Upper lobe of left lung (tissue), 4 donors: ENCODE measurements around the gene ABCC4.

Experiments used
- EP300 ChIP-seq, 4 donors: sonication (generic); formaldehyde crosslinking; IDR thresholded peaks; one replicate each; pipeline ENCODE4 v1.5.1; 2017; ENCODE audit warnings: antibody characterized with exemption in 4 of 4, control low read depth in 2 of 4
- POLR2A ChIP-seq, 4 donors: fragments of 450-650 bp; IDR thresholded peaks; one replicate each; pipeline ENCODE4 v1.5.1; 2016 to 2017; ENCODE audit warnings: antibody characterized with exemption in 4 of 4, mild to moderate bottlenecking in 2 of 4
- POLR2AphosphoS5 ChIP-seq, 2 donors: sonication (generic); formaldehyde crosslinking; IDR thresholded peaks; one replicate each; pipeline ENCODE4 v1.5.1; 2017; ENCODE audit warnings: antibody characterized with exemption in 2 of 2
- TF ChIP-seq, protein P1 (sequence below), 6 experiments: fragments of 450-650 bp in 4 of 6; fragments of 200-600 bp in 2 of 6; sonication (generic) in 2 of 6; IDR thresholded peaks; one replicate each; pipeline ENCODE4 v1.5.1; 2016 to 2019; ENCODE audit warnings: antibody characterized with exemption in 6 of 6

DNA sequence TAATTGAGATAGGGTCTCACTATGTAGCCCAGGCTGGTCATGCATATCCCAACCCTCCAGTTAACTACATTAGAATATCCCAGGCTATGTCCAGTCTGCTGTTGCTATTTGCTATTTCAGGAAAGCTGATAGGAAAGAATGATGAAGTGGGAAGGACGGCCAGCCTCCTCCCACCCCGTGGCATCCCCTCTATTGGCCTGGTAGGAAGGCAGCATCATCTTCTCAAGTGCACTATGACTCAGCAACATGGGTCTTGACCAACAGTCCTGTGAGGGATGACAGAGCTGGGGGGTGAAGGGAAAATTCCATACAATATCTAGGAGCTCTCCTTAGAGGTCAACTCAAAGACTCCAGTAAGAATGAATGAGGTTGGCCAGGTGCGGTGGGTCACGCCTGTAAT, 48.0 kb upstream of the ABCC4 start:
- TF ChIP-seq POLR2A (IDR thresholded peaks at IDR 0.05), result no peak
- TF ChIP-seq, protein P1, sequence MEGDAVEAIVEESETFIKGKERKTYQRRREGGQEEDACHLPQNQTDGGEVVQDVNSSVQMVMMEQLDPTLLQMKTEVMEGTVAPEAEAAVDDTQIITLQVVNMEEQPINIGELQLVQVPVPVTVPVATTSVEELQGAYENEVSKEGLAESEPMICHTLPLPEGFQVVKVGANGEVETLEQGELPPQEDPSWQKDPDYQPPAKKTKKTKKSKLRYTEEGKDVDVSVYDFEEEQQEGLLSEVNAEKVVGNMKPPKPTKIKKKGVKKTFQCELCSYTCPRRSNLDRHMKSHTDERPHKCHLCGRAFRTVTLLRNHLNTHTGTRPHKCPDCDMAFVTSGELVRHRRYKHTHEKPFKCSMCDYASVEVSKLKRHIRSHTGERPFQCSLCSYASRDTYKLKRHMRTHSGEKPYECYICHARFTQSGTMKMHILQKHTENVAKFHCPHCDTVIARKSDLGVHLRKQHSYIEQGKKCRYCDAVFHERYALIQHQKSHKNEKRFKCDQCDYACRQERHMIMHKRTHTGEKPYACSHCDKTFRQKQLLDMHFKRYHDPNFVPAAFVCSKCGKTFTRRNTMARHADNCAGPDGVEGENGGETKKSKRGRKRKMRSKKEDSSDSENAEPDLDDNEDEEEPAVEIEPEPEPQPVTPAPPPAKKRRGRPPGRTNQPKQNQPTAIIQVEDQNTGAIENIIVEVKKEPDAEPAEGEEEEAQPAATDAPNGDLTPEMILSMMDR (IDR thresholded peaks at IDR 0.05), result no peak
- no peak for TF ChIP-seq POLR2AphosphoS5 (IDR thresholded peaks at IDR 0.05)
- no peak for TF ChIP-seq EP300 (IDR thresholded peaks at IDR 0.05)
